ENCODE results near the gene EHBP1L1. TPM values are rescaled to one million over a fixed set of nuclear protein-coding genes. Genes with fewer than 3 reads are reported as not detected.

EHBP1L1 gene
- total RNA-seq, 1 donor from 2014 or later: 4.7 TPM

- H3K4me1 ChIP-seq: no peaks in the 10 kb centered on the region
- H3K36me3 Mint-ChIP-seq: peaks cover 11% of the 10 kb centered on the region
- peaks cover 5% of the 10 kb centered on the region for H3K4me1 Mint-ChIP-seq
- H4K20me1 ChIP-seq (ENCODE audit: low read depth): no peaks in the 10 kb centered on the region
- no peak overlapping the region for H3K4me3 ChIP-seq
- no peaks in the 10 kb centered on the region for H3K27me3 ChIP-seq
- H3K27ac Mint-ChIP-seq: no peak overlapping the region
- H3F3A ChIP-seq (ENCODE audit: low read depth): peaks cover 4% of the 10 kb centered on the region
- no peak overlapping the region for H3K9ac ChIP-seq
- no peak overlapping the region for H2AFZ ChIP-seq (replicated peaks)
- H3K27me3 Mint-ChIP-seq (ENCODE audit: insufficient read depth, low read depth): peaks cover 2% of the 10 kb centered on the region
- H3K9me3 Mint-ChIP-seq: no peaks in the 10 kb centered on the region
- no peak overlapping the region for H3K27ac ChIP-seq
- no peaks in the 10 kb centered on the region for H3K9me3 ChIP-seq (ENCODE audit: low read depth)
- no peaks in the 10 kb centered on the region for H3K79me2 ChIP-seq (ENCODE audit: low read depth)
- DNase-seq (ENCODE audit: low spot score): no peak
- no peak for TF ChIP-seq EZH2 (IDR thresholded peaks at IDR 0.05)
- TF ChIP-seq CTCF (IDR thresholded peaks at IDR 0.05): no peak
- no peak for TF ChIP-seq EZH2phosphoT487 (IDR thresholded peaks at IDR 0.05)
- H3K36me3 ChIP-seq: no peaks in the 10 kb centered on the region
- H3K4me2 ChIP-seq: no peak overlapping the region
- H3K4me3 Mint-ChIP-seq: peak overlapping the region; percentile 41
Measured at GRCh38 chr11:65623177-65623576, 47.3 kb downstream of the EHBP1L1 start.

GRCh38 chr11:65623852-65624616 lies 48.2 kb downstream of the EHBP1L1 start:
- no peak overlapping the region for H3K4me3 Mint-ChIP-seq

DNA sequence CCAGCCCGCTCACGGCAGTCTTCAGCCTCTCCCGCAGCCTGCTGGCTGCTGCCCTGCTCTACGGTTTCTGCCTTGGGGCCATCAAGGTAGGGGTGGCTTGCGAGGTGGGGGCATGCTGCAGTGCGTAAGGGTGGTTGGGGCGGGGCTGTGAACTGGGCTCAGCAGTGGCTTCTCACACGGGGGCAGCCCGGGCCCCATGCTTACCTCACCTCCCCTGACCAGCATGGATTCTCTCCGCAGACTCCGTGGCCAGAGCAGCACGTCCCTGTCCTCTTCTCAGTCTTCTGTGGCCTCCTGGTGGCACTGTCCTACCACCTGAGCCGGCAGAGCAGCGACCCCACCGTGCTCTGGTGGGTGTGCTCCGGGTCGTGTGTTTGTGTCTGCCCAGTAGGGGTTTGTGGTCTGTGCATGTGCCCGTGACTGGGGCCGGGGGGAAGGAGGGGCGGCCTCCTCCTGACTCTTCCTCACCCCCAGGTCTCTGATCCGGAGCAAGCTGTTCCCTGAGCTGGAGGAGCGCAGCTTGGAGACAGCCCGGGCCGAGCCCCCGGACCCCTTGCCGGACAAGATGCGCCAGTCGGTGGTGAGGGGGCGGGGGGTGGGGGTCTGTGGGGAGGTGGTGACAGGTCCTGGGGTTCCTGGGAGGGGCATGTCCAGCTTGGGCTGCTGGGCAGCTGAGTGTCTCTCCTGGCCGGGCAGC lies 49.2 kb downstream of the EHBP1L1 start:
- Histone ChIP-seq H3F3A (ENCODE audit: low read depth) (peaks cover 4% of the 10 kb centered on the region), H3K27ac (no peak overlapping the region), H3K79me2 (ENCODE audit: low read depth) (no peaks in the 10 kb centered on the region), H3K9ac (no peak overlapping the region), H2AFZ (replicated peaks) (no peak overlapping the region), H3K9me3 (ENCODE audit: low read depth) (no peaks in the 10 kb centered on the region), H3K4me1 (no peaks in the 10 kb centered on the region), H3K4me2 (no peak overlapping the region), H3K4me3 (no peak overlapping the region), H4K20me1 (ENCODE audit: low read depth) (no peaks in the 10 kb centered on the region), H3K27me3 (no peaks in the 10 kb centered on the region), H3K36me3 (no peaks in the 10 kb centered on the region)
- DNase-seq (ENCODE audit: low spot score): no peak
- H3K9me3 Mint-ChIP-seq: no peaks in the 10 kb centered on the region
- H3K4me3 Mint-ChIP-seq: no peak overlapping the region
- peaks cover 5% of the 10 kb centered on the region for H3K27me3 Mint-ChIP-seq (ENCODE audit: insufficient read depth, low read depth)
- no peak overlapping the region for H3K27ac Mint-ChIP-seq
- TF ChIP-seq EZH2phosphoT487 (IDR thresholded peaks at IDR 0.05): no peak
- TF ChIP-seq CTCF (IDR thresholded peaks at IDR 0.05): no peak
- TF ChIP-seq EZH2 (IDR thresholded peaks at IDR 0.05): no peak
- H3K36me3 Mint-ChIP-seq: peaks cover 11% of the 10 kb centered on the region
- H3K4me1 Mint-ChIP-seq: peaks cover 5% of the 10 kb centered on the region

More at GRCh38 chr11:65623852-65624616, 48.2 kb downstream of the EHBP1L1 start:
- no peaks in the 10 kb centered on the region for H3K9me3 Mint-ChIP-seq
- Histone ChIP-seq H3K4me1 (no peaks in the 10 kb centered on the region), H3K4me2 (no peak overlapping the region), H3K9ac (no peak overlapping the region), H3K36me3 (no peaks in the 10 kb centered on the region), H3K9me3 (ENCODE audit: low read depth) (no peaks in the 10 kb centered on the region), H3K27me3 (no peaks in the 10 kb centered on the region), H3K79me2 (ENCODE audit: low read depth) (no peaks in the 10 kb centered on the region), H2AFZ (replicated peaks) (no peak overlapping the region), H3F3A (ENCODE audit: low read depth) (peaks cover 4% of the 10 kb centered on the region), H3K4me3 (no peak overlapping the region), H3K27ac (no peak overlapping the region), H4K20me1 (ENCODE audit: low read depth) (no peaks in the 10 kb centered on the region)
- DNase-seq (ENCODE audit: low spot score): no peak
- H3K4me1 Mint-ChIP-seq: peaks cover 5% of the 10 kb centered on the region
- peaks cover 11% of the 10 kb centered on the region for H3K36me3 Mint-ChIP-seq
- no peak overlapping the region for H3K27ac Mint-ChIP-seq
- peaks cover 2% of the 10 kb centered on the region for H3K27me3 Mint-ChIP-seq (ENCODE audit: insufficient read depth, low read depth)
- no peak for TF ChIP-seq EZH2 (IDR thresholded peaks at IDR 0.05)
- TF ChIP-seq CTCF (IDR thresholded peaks at IDR 0.05): no peak
- TF ChIP-seq EZH2phosphoT487 (IDR thresholded peaks at IDR 0.05): no peak

Data from neural progenitor cell (in vitro differentiated cells).